NCI-H146 (cell line): ENCODE measurements around the gene RC3H1.
"Not testable (repeated sequence)": the region's sequence is repeated elsewhere in the genome, so short reads cannot be mapped to it uniquely, and the experiment has no call there.

Experiments
- DNase-seq: peaks from one replicate; lab custom pipeline; 2025; lab: John Stamatoyannopoulos, UW

Gene RC3H1

GRCh38 chr1:173937062-173937461, 85.1 kb downstream of the RC3H1 start:
- DNase-seq = no peak

GRCh38 chr1:173934440-173934839, 87.7 kb downstream of the RC3H1 start:
- no peak for DNase-seq

- not testable (repeated sequence) for DNase-seq
These were observed 91.6 kb downstream of the RC3H1 start for GRCh38 chr1:173930541-173930940.

- no peak for DNase-seq
These were observed 96.6 kb downstream of the RC3H1 start for GRCh38 chr1:173925306-173926242.

GRCh38 chr1:173920861-173921260, 101.3 kb downstream of the RC3H1 start:
- DNase-seq = no peak

GRCh38 chr1:173917635-173918493, 104.3 kb downstream of the RC3H1 start:
- DNase-seq = no peak

- no peak for DNase-seq
These were observed 105.0 kb downstream of the RC3H1 start, which contains the start of gene SERPINC1 for GRCh38 chr1:173917149-173917548. TSS of gene SERPINC1 (minus strand) at chr1:173917327. CDS start at chr1:173917259, 68 bp downstream.

GRCh38 chr1:173916667-173917066, 105.5 kb downstream of the RC3H1 start:
- no peak for DNase-seq

GRCh38 chr1:173915596-173915995, 106.6 kb downstream of the RC3H1 start:
- no peak for DNase-seq

- peak; percentile 6 for DNase-seq
These were observed 107.7 kb downstream of the RC3H1 start for GRCh38 chr1:173914366-173914871.

GRCh38 chr1:173913111-173913510, 109.0 kb downstream of the RC3H1 start:
- no peak for DNase-seq

GRCh38 chr1:173903827-173904531, 118.2 kb downstream of the RC3H1 start:
- DNase-seq = no peak

- DNase-seq = no peak
These were observed 121.2 kb downstream of the RC3H1 start for GRCh38 chr1:173900992-173901391.

GRCh38 chr1:173900427-173900826, 121.7 kb downstream of the RC3H1 start:
- DNase-seq = no peak

GRCh38 chr1:173894189-173894588, 128.0 kb downstream of the RC3H1 start:
- DNase-seq = no peak

GRCh38 chr1:173893611-173894010, 128.5 kb downstream of the RC3H1 start:
- no peak for DNase-seq

- no peak for DNase-seq
These were observed 132.3 kb downstream of the RC3H1 start for GRCh38 chr1:173889885-173890284.

GRCh38 chr1:173888749-173889148, 133.4 kb downstream of the RC3H1 start:
- no peak for DNase-seq

- DNase-seq = no peak
These were observed 134.5 kb downstream of the RC3H1 start for GRCh38 chr1:173887627-173888026.

GRCh38 chr1:173886746-173887611, 135.2 kb downstream of the RC3H1 start:
- no peak for DNase-seq

GRCh38 chr1:173884701-173885100, 137.5 kb downstream of the RC3H1 start:
- DNase-seq = no peak
